Left ventricle myocardium inferior (tissue), 1 donor: Measurements from ENCODE around the gene FGF12. TPM values are rescaled to one million over a fixed set of nuclear protein-coding genes. Genes with fewer than 3 reads are reported as not detected.

Experiments used
- DNase-seq: peaks from one replicate; pipeline ENCODE4 v3.0.0-alpha.2; 2020
- H3K27ac ChIP-seq: fragments of 200-600 bp; replicated peaks from 2 replicates; pipeline ENCODE4 v1.8.0; 2021
- H3K27me3 ChIP-seq: fragments of 200-600 bp; 2 replicates; pipeline ENCODE4 v1.8.0; 2021; ENCODE audit warnings: low read depth
- H3K36me3 ChIP-seq: fragments of 200-600 bp; 2 replicates; pipeline ENCODE4 v1.8.0; 2021
- H3K4me1 ChIP-seq: fragments of 200-600 bp; 2 replicates; pipeline ENCODE4 v1.8.0; 2021
- H3K4me3 ChIP-seq: fragments of 200-600 bp; 2 replicates; pipeline ENCODE4 v1.8.0; 2021; ENCODE audit warnings: mild to moderate bottlenecking, moderate library complexity
- H3K9me3 ChIP-seq: fragments of 200-600 bp; replicated peaks from 2 replicates; pipeline ENCODE4 v1.8.0; 2021
- intact Hi-C: fragments of 100-400 bp; cut with micrococcal nuclease; formaldehyde crosslinking; loops from one replicate; pipeline ENCODE4 v1.11.0; 2022
- total RNA-seq: library from RNA; stranded (reverse); fragmentation: NEBNext Ultra II Directional; extraction: Animal tissue kit (Norgen Biotek cat#: 25700); gene quantifications from one replicate; pipeline ENCODE4 v1.2.1, GENCODE V29; 2021
- TF ChIP-seq, protein P1 (sequence below): fragments of 200-600 bp; IDR thresholded peaks from 2 replicates; pipeline ENCODE4 v1.8.0; 2021; ENCODE audit warnings: antibody characterized with exemption, mild to moderate bottlenecking, borderline replicate concordance
- donor health status: DM: no; HTN: yes; CAD: no; lungs with severe emphysema.

FGF12 gene
- total RNA-seq, 1 donor from 2014 or later, result 325 TPM

- TF ChIP-seq, protein P1, sequence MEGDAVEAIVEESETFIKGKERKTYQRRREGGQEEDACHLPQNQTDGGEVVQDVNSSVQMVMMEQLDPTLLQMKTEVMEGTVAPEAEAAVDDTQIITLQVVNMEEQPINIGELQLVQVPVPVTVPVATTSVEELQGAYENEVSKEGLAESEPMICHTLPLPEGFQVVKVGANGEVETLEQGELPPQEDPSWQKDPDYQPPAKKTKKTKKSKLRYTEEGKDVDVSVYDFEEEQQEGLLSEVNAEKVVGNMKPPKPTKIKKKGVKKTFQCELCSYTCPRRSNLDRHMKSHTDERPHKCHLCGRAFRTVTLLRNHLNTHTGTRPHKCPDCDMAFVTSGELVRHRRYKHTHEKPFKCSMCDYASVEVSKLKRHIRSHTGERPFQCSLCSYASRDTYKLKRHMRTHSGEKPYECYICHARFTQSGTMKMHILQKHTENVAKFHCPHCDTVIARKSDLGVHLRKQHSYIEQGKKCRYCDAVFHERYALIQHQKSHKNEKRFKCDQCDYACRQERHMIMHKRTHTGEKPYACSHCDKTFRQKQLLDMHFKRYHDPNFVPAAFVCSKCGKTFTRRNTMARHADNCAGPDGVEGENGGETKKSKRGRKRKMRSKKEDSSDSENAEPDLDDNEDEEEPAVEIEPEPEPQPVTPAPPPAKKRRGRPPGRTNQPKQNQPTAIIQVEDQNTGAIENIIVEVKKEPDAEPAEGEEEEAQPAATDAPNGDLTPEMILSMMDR, result no peak
- intact Hi-C loops, result no loop called here
- Histone ChIP-seq H3K4me3 (no peak overlapping the region), H3K9me3 (no peaks in the 10 kb centered on the region), H3K27ac (no peak overlapping the region), H3K36me3 (no peaks in the 10 kb centered on the region), H3K27me3 (no peaks in the 10 kb centered on the region), H3K4me1 (peaks cover 10% of the 10 kb centered on the region)
- no peak for DNase-seq
Observed at GRCh38 chr3:192177383-192177782, 550.0 kb downstream of the FGF12 start.

DNA sequence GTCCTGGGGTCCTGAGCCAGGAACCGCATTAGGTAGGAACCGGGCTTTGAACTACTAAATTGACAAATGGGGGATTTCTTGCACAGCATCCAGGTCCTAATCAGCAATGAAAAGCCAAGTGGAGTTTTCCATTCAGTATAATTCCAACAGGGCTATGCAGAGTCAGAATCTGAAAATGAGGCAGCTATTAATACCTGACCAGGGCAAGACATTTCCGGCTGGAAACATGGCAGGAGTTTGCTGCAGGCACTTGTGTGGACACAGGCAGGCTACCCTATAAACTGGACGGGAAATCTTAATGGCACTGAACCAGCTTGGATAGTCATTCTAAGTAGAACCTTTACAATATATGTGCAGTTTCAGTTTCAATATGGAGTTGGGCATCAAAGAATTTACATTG lies 553.1 kb downstream of the FGF12 start:
- Histone ChIP-seq H3K36me3 (no peaks in the 10 kb centered on the region), H3K27ac (no peak overlapping the region), H3K4me1 (peaks cover 10% of the 10 kb centered on the region), H3K4me3 (no peak overlapping the region), H3K9me3 (no peaks in the 10 kb centered on the region), H3K27me3 (no peaks in the 10 kb centered on the region)
- intact Hi-C loops, result no loop called here
- TF ChIP-seq, protein P1, result no peak
- DNase-seq, result no peak

GRCh38 chr3:192171213-192171612 lies 556.1 kb downstream of the FGF12 start:
- intact Hi-C loops, result no loop called here
- Histone ChIP-seq H3K4me3 (no peak overlapping the region), H3K27me3 (no peaks in the 10 kb centered on the region), H3K9me3 (no peaks in the 10 kb centered on the region), H3K4me1 (peaks cover 10% of the 10 kb centered on the region), H3K27ac (no peak overlapping the region), H3K36me3 (no peaks in the 10 kb centered on the region)
- TF ChIP-seq, protein P1, result no peak
- DNase-seq, result no peak

DNA sequence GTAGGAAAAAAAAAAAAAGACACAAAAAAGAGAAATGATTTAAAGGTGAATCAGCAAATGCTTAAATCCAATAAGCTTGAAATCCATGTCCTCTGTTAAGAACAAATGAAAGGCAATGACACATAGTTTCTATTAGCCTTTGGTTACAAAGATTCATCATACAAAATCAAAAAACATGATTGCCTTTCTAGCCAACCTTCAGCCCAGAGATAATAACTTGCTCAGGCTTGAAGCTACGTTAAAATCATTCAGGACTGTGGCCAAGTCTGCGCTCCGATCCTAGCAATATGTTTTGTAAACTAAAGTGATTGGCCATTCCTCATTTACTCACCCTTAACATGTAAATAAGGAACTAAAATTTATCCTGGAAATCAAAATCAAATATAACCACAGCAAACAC lies 556.7 kb downstream of the FGF12 start:
- no peak overlapping the region for H3K27ac ChIP-seq
- no peaks in the 10 kb centered on the region for H3K9me3 ChIP-seq
- H3K4me3 ChIP-seq, result no peak overlapping the region
- no peaks in the 10 kb centered on the region for H3K36me3 ChIP-seq
- H3K27me3 ChIP-seq, result no peaks in the 10 kb centered on the region
- peaks cover 10% of the 10 kb centered on the region for H3K4me1 ChIP-seq
- DNase-seq, result no peak
- TF ChIP-seq, protein P1, result no peak
- intact Hi-C loops, result no loop called here

DNA sequence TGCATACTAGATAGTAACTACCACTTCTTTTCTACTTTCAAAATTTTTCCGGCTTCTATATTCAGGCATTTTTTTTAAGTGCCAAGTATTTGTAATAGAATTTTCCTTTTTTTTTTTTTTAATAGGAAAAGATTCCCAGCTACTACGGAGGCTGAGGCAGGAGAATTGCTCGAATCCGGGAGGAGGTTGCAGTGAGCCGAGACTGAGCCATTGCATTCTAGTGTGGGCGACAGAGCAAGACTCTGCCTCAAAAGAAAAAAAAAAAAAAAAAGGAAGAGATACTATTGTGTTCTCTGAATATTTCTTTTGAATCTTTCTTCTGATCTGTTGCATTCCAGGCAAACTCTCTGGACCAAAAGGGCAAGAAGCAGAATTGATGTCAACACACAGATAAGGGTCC lies 557.3 kb downstream of the FGF12 start:
- H3K4me3 ChIP-seq, result peak overlapping the region; percentile 9
- H3K4me1 ChIP-seq, result peaks cover 10% of the 10 kb centered on the region
- H3K9me3 ChIP-seq, result no peaks in the 10 kb centered on the region
- intact Hi-C loops, result no loop called here
- H3K27me3 ChIP-seq, result no peaks in the 10 kb centered on the region
- H3K27ac ChIP-seq, result no peak overlapping the region
- no peaks in the 10 kb centered on the region for H3K36me3 ChIP-seq
- no peak for DNase-seq
- TF ChIP-seq, protein P1, result no peak
